DND-41 (cell line): Measurements from ENCODE around the gene C2orf74.

Experiments
- CTCF ChIP-seq: IDR thresholded peaks from 2 replicates; pipeline ENCODE4 v1.5.1; 2012; ENCODE audit warnings: borderline replicate concordance, low read length, moderate library complexity, mild to moderate bottlenecking; ENCODE audit not compliant: poor library complexity, severe bottlenecking; ENCODE audit errors: extremely low read depth
- EZH2 ChIP-seq: IDR thresholded peaks from 3 replicates; pipeline ENCODE4 v1.6.1; 2012; ENCODE audit warnings: borderline replicate concordance, low read depth, mild to moderate bottlenecking, moderate library complexity, low read length, inconsistent platforms; ENCODE audit not compliant: severe bottlenecking

GRCh38 chr2:61185231-61185728, 23.3 kb downstream of the C2orf74 start:
- TF ChIP-seq CTCF (no peak), EZH2 (no peak)
